ENCODE measurements around the gene DOCK2.
"Not testable (repeated sequence)": the region's sequence is repeated elsewhere in the genome, so short reads cannot be mapped to it uniquely, and the experiment has no call there.

The DOCK2 gene

GRCh38 chr5:169717288-169717687 lies 80.2 kb downstream of the DOCK2 start:
- no peak for DNase-seq (ENCODE audit: low read depth in 1 of 2, low spot score in 1 of 2)

- DNase-seq (ENCODE audit: low read depth in 1 of 2, low spot score in 1 of 2), result no peak
These were observed 82.6 kb downstream of the DOCK2 start for GRCh38 chr5:169719360-169720314.

GRCh38 chr5:169721771-169722170 lies 84.7 kb downstream of the DOCK2 start:
- DNase-seq (ENCODE audit: low read depth in 1 of 2, low spot score in 1 of 2), result no peak

GRCh38 chr5:169723103-169723831 lies 86.2 kb downstream of the DOCK2 start:
- DNase-seq (ENCODE audit: low read depth in 1 of 2, low spot score in 1 of 2), result no peak

GRCh38 chr5:169724303-169725087 lies 87.4 kb downstream of the DOCK2 start:
- DNase-seq (ENCODE audit: low read depth in 1 of 2, low spot score in 1 of 2), result no peak

GRCh38 chr5:169725665-169726064 lies 88.6 kb downstream of the DOCK2 start:
- DNase-seq (ENCODE audit: low read depth in 1 of 2, low spot score in 1 of 2), result not testable (repeated sequence)

GRCh38 chr5:169728418-169728817 lies 91.3 kb downstream of the DOCK2 start:
- DNase-seq (ENCODE audit: low read depth in 1 of 2, low spot score in 1 of 2), result no peak

- DNase-seq (ENCODE audit: low read depth in 1 of 2, low spot score in 1 of 2), result no peak
These were observed 94.1 kb downstream of the DOCK2 start for GRCh38 chr5:169731221-169731620.

- DNase-seq (ENCODE audit: low read depth in 1 of 2, low spot score in 1 of 2), result no peak
These were observed 95.8 kb downstream of the DOCK2 start for GRCh38 chr5:169732841-169733240.

- DNase-seq (ENCODE audit: low read depth in 1 of 2, low spot score in 1 of 2), result no peak
These were observed 98.8 kb downstream of the DOCK2 start for GRCh38 chr5:169735913-169736312.

GRCh38 chr5:169736653-169737052 lies 99.6 kb downstream of the DOCK2 start:
- DNase-seq (ENCODE audit: low read depth in 1 of 2, low spot score in 1 of 2), result no peak

GRCh38 chr5:169740435-169740834 lies 103.4 kb downstream of the DOCK2 start:
- no peak for DNase-seq (ENCODE audit: low read depth in 1 of 2, low spot score in 1 of 2)

GRCh38 chr5:169742771-169743296 lies 105.8 kb downstream of the DOCK2 start:
- no peak for DNase-seq (ENCODE audit: low read depth in 1 of 2, low spot score in 1 of 2)

- no peak for DNase-seq (ENCODE audit: low read depth in 1 of 2, low spot score in 1 of 2)
These were observed 107.3 kb downstream of the DOCK2 start for GRCh38 chr5:169744336-169744735.

GRCh38 chr5:169745441-169746146 lies 108.5 kb downstream of the DOCK2 start:
- no peak for DNase-seq (ENCODE audit: low read depth in 1 of 2, low spot score in 1 of 2)

GRCh38 chr5:169746147-169746694 lies 109.1 kb downstream of the DOCK2 start:
- DNase-seq (ENCODE audit: low read depth in 1 of 2, low spot score in 1 of 2), result no peak

- DNase-seq (ENCODE audit: low read depth in 1 of 2, low spot score in 1 of 2), result no peak
These were observed 111.1 kb downstream of the DOCK2 start for GRCh38 chr5:169748174-169748573.

- no peak for DNase-seq (ENCODE audit: low read depth in 1 of 2, low spot score in 1 of 2)
These were observed 112.2 kb downstream of the DOCK2 start for GRCh38 chr5:169749295-169749694.

GRCh38 chr5:169751490-169751889 lies 114.4 kb downstream of the DOCK2 start:
- no peak for DNase-seq (ENCODE audit: low read depth in 1 of 2, low spot score in 1 of 2)

GRCh38 chr5:169752566-169752965 lies 115.5 kb downstream of the DOCK2 start:
- not testable (repeated sequence) for DNase-seq (ENCODE audit: low read depth in 1 of 2, low spot score in 1 of 2)
